Keratinocyte (primary cell): ENCODE data around the gene MRPL41. TPM values are rescaled to one million over a fixed set of nuclear protein-coding genes. Genes with fewer than 3 reads are reported as not detected.
"Not testable (repeated sequence)": the region's sequence is repeated elsewhere in the genome, so short reads cannot be mapped to it uniquely, and the experiment has no call there.

ENCODE experiments used
- DNase-seq: peaks from one replicate; pipeline ENCODE4 v3.0.0-alpha.2; 2011; ENCODE audit warnings: low read depth, missing footprints, low spot score
- FAIRE-seq: peaks from 2 replicates; lab custom pipeline; 2011; peaks lifted over from hg19 to GRCh38; lab: Jason Lieb, UNC
- H2AFZ ChIP-seq: 2 replicates; pipeline ENCODE4 v1.6.0; 2012; ENCODE audit warnings: low read length, control low read depth, inconsistent platforms; ENCODE audit not compliant: control insufficient read depth
- H3K27ac ChIP-seq: 2 replicates; pipeline ENCODE4 v1.5.1; 2011; ENCODE audit warnings: low read length; ENCODE audit not compliant: control insufficient read depth, insufficient read depth
- H3K27me3 ChIP-seq: 3 replicates; pipeline ENCODE4 v1.6.0; 2011; ENCODE audit warnings: low read length; ENCODE audit not compliant: control insufficient read depth, insufficient read depth; ENCODE audit errors: extremely low read depth
- H3K36me3 ChIP-seq, 2 experiments: 2 replicates in 1 of 2; 3 replicates in 1 of 2; pipeline ENCODE4 v1.5.1; 2011; ENCODE audit warnings: low read length in 2 of 2, mild to moderate bottlenecking in 1 of 2; ENCODE audit not compliant: control insufficient read depth in 2 of 2, insufficient read depth in 2 of 2; ENCODE audit errors: extremely low read depth in 1 of 2
- H3K4me1 ChIP-seq: 3 replicates; pipeline ENCODE4 v1.5.1; 2011; ENCODE audit warnings: low read length; ENCODE audit not compliant: control insufficient read depth, insufficient read depth; ENCODE audit errors: extremely low read depth
- H3K4me2 ChIP-seq: 3 replicates; pipeline ENCODE4 v1.6.0; 2011; ENCODE audit warnings: low read depth, low read length; ENCODE audit not compliant: control insufficient read depth, insufficient read depth; ENCODE audit errors: extremely low read depth
- H3K4me3 ChIP-seq, 3 experiments: fragments of 200-600 bp in 1 of 3; sonication (generic) in 1 of 3; 2 replicates in 2 of 3; 3 replicates in 1 of 3; pipeline ENCODE4 v1.5.1; 2011 to 2016; ENCODE audit warnings: low read length in 3 of 3, mild to moderate bottlenecking in 3 of 3, control low read depth in 2 of 3, inconsistent platforms in 1 of 3, low read depth in 1 of 3, mixed read lengths in 1 of 3, mixed run types in 1 of 3, moderate library complexity in 1 of 3; ENCODE audit not compliant: control insufficient read depth in 2 of 3, insufficient read depth in 2 of 3; ENCODE audit errors: extremely low read depth in 1 of 3
- H3K79me2 ChIP-seq: 2 replicates; pipeline ENCODE4 v1.6.0; 2012; ENCODE audit warnings: low read length; ENCODE audit not compliant: control insufficient read depth, insufficient read depth
- H3K9ac ChIP-seq: 3 replicates; pipeline ENCODE4 v1.6.0; 2011; ENCODE audit warnings: low read length; ENCODE audit not compliant: control insufficient read depth, insufficient read depth; ENCODE audit errors: extremely low read depth
- H3K9me1 ChIP-seq: 3 replicates; pipeline ENCODE4 v1.6.0; 2011; ENCODE audit warnings: low read length; ENCODE audit not compliant: control insufficient read depth, insufficient read depth; ENCODE audit errors: extremely low read depth
- H3K9me3 ChIP-seq: 2 replicates; pipeline ENCODE4 v1.5.1; 2012; ENCODE audit warnings: low read depth, low read length; ENCODE audit not compliant: control insufficient read depth
- H4K20me1 ChIP-seq: 3 replicates; pipeline ENCODE4 v1.6.0; 2011; ENCODE audit warnings: low read length; ENCODE audit not compliant: control insufficient read depth, insufficient read depth; ENCODE audit errors: extremely low read depth
- CTCF ChIP-seq, 3 experiments: IDR thresholded peaks in 1 of 3; conservative IDR thresholded peaks in 1 of 3; optimal IDR thresholded peaks in 1 of 3; 2 replicates in 2 of 3; 3 replicates in 1 of 3; pipeline versions ENCODE3 to v1.5.1; 2011; ENCODE audit warnings: low read length in 3 of 3, mild to moderate bottlenecking in 3 of 3, moderate library complexity in 2 of 3, control low read depth in 1 of 3, inconsistent platforms in 1 of 3; ENCODE audit not compliant: insufficient read depth in 2 of 3; ENCODE audit errors: extremely low read depth in 1 of 3
- EZH2 ChIP-seq: IDR thresholded peaks from one replicate; pipeline ENCODE4 v1.6.1; 2012; ENCODE audit warnings: inconsistent platforms, mild to moderate bottlenecking, low read length, moderate library complexity
- dilution Hi-C: fragments of 300-500 bp; cut with MboI; formaldehyde crosslinking; loops from one replicate; pipeline ENCODE4 v1.7.0; 2020; ENCODE audit warnings: low sequenced_read_pairs; ENCODE audit not compliant: extremely low pct_ligation_motif_present
- polyA plus RNA-seq, 5 experiments: library from polyadenylated mRNA; depleted of rRNA in 3 of 5; stranded (reverse) in 3 of 5; stranded (forward) in 1 of 5; unstranded in 1 of 5; fragments of >200 nt; gene quantifications; 1 replicate in 1 of 5; 2 replicates in 3 of 5; 3 replicates in 1 of 5; pipeline versions ENCODE4 v1.2.1 to v1.2.3, GENCODE V29; 2011 to 2012; ENCODE audit warnings: missing spikeins in 2 of 5, low read depth in 1 of 5, low replicate concordance in 1 of 5

MRPL41 gene
- polyA plus RNA-seq, 1 donor (not counting 4 experiments of a cell fraction or from before 2014, with no cell fraction given): 18.1 TPM

DNA sequence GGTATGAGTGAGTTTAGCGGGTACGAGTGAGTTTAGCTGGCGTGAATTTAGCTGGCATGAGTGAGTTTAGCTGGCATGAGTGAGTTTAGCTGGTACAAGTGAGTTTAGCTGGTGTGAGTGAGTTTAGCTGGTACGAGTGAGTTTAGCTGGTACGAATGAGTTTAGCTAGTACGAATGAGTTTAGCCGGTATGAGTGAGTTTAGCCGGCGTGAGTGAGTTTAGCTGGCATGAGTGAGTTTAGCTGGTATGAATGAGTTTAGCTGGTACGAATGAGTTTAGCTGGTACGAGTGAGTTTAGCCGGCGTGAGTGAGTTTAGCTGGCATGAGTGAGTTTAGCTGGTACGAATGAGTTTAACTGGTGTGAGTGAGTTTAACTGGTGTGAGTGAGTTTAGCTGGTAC lies 42.5 kb upstream of the MRPL41 start:
- Histone ChIP-seq H3K4me1 (no peaks in the 10 kb centered on the region), H3K9me1 (peaks cover 2% of the 10 kb centered on the region), H3K9ac (no peak overlapping the region), H3K4me3 (no peak overlapping the region), H3K4me2 (no peak overlapping the region), H3K9me3 (no peaks in the 10 kb centered on the region), H4K20me1 (no peaks in the 10 kb centered on the region), H3K36me3 (no peaks in the 10 kb centered on the region), H3K27me3 (no peaks in the 10 kb centered on the region), H2AFZ (no peak overlapping the region), H3K79me2 (no peaks in the 10 kb centered on the region), H3K27ac (no peak overlapping the region)
- TF ChIP-seq CTCF (optimal IDR thresholded peaks at IDR 0.05 in 1 of 3, IDR thresholded peaks at IDR 0.05 in 1 of 3, conservative IDR thresholded peaks at IDR 0.05 in 1 of 3; ENCODE audit: extremely low read depth in 1 of 3, insufficient read depth in 2 of 3, low read length in 3 of 3) (no peak), EZH2 (no peak)
- dilution Hi-C loops: no loop called here
- FAIRE-seq (no peak), DNase-seq (no peak)

GRCh38 chr9:137511126-137511525 lies 40.6 kb upstream of the MRPL41 start:
- H3K4me3 ChIP-seq, H3K27ac ChIP-seq, H3K9me1 ChIP-seq, H3K27me3 ChIP-seq, FAIRE-seq, H3K9ac ChIP-seq, H3K79me2 ChIP-seq, H3K4me2 ChIP-seq, dilution Hi-C loops, H4K20me1 ChIP-seq, H3K4me1 ChIP-seq, H3K36me3 ChIP-seq, H3K9me3 ChIP-seq, H2AFZ ChIP-seq, DNase-seq: not testable (repeated sequence)

DNA sequence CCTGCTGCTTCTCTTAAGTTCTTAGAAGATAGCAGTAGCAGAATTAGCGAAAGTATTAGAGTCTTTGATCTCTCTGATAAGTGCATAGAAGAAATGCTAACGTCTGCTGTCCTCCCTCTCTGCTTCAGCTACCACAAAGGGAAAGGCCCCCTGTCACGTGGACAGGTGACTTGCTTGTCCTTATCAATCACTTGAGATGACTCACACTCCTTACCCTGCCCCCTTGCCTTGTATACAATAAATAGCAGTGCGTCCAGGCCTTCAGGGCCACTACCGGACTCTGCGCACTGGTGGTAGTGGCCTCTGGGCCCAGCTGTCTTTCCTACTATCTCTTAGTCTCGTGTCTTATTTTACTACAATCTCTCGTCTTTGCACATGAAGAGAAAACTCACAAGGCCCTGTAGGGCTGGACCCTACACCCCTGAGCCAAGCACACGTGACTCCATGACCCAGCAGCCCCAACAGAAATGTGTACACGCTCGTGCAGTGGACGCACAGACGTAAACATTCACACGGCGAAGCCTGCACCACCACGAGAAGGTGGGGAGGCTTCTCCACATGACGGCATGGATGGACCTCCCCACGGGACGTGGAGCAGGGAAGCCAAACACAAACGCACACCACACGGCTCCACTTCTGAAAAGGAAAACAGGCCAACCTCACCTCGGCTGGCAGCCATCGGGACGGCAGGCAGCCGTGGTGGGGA lies 39.8 kb upstream of the MRPL41 start:
- Histone ChIP-seq H3K4me2 (no peak overlapping the region), H3K4me3 (no peak overlapping the region), H3K36me3 (no peaks in the 10 kb centered on the region), H3K9ac (no peak overlapping the region), H3K4me1 (no peaks in the 10 kb centered on the region), H3K9me1 (peaks cover 2% of the 10 kb centered on the region), H3K27me3 (no peaks in the 10 kb centered on the region), H3K9me3 (no peaks in the 10 kb centered on the region), H3K27ac (no peak overlapping the region), H4K20me1 (no peaks in the 10 kb centered on the region), H2AFZ (no peak overlapping the region), H3K79me2 (no peaks in the 10 kb centered on the region)
- TF ChIP-seq CTCF (optimal IDR thresholded peaks at IDR 0.05 in 1 of 3, IDR thresholded peaks at IDR 0.05 in 1 of 3, conservative IDR thresholded peaks at IDR 0.05 in 1 of 3; ENCODE audit: extremely low read depth in 1 of 3, insufficient read depth in 2 of 3, low read length in 3 of 3) (no peak), EZH2 (no peak)
- DNase-seq (no peak), FAIRE-seq (no peak)
- dilution Hi-C loops: no loop called here

GRCh38 chr9:137513136-137513535 lies 38.5 kb upstream of the MRPL41 start:
- H3K9me1 ChIP-seq, H3K27me3 ChIP-seq, H4K20me1 ChIP-seq, H3K4me3 ChIP-seq, H3K4me2 ChIP-seq, dilution Hi-C loops, DNase-seq, H3K9ac ChIP-seq, H3K4me1 ChIP-seq, H2AFZ ChIP-seq, H3K27ac ChIP-seq, H3K9me3 ChIP-seq, FAIRE-seq, H3K36me3 ChIP-seq, H3K79me2 ChIP-seq: not testable (repeated sequence)
